SK-N-SH (cell line): Measurements from ENCODE around the gene NCOR2. TPM values are rescaled to one million over a fixed set of nuclear protein-coding genes. Genes with fewer than 3 reads are reported as not detected.

Experiments used
- CTCF ChIA-PET: fragments of 300-600, 350-600 bp; formaldehyde crosslinking; extraction: SDS; loops from one replicate; lab custom pipeline; 2021; lab: Yijun Ruan, JAX
- POLR2A ChIA-PET: fragments of 350-600 bp; sonication (Branson Sonifier 250); formaldehyde crosslinking; extraction: SDS; loops from one replicate; lab custom pipeline; 2020; ENCODE audit warnings: antibody characterized with exemption, inconsistent platforms; lab: Yijun Ruan, JAX
- DNase-seq: peaks from one replicate; pipeline ENCODE4 v3.0.0; 2012
- H2AFZ ChIP-seq: fragments of 200-600 bp; sonication (generic); 2 replicates; pipeline ENCODE4 v1.8.1; 2016; ENCODE audit warnings: antibody characterized with exemption, mild to moderate bottlenecking, low read depth
- H3F3A ChIP-seq: fragments of 200-600 bp; sonication (generic); replicated peaks from 2 replicates; pipeline ENCODE3; 2016; ENCODE audit warnings: antibody characterized with exemption, mild to moderate bottlenecking; ENCODE audit not compliant: insufficient read depth
- H3K27ac ChIP-seq, 2 experiments: fragments of 200-500 bp in 1 of 2; fragments of 200-600 bp in 1 of 2; sonication (Bioruptor generic) in 1 of 2; sonication (generic), shearing (Covaris generic) in 1 of 2; 2 replicates each; pipeline versions ENCODE4 v1.5.1 to v1.6.1; 2014 to 2016; ENCODE audit warnings: low read depth in 2 of 2, inconsistent platforms in 1 of 2, low read length in 1 of 2, mild to moderate bottlenecking in 1 of 2, mixed read lengths in 1 of 2
- H3K27me3 ChIP-seq: fragments of 200-600 bp; sonication (generic), shearing (Covaris generic); 2 replicates; pipeline ENCODE4 v1.6.1; 2016; ENCODE audit warnings: mixed run types; ENCODE audit not compliant: insufficient read depth
- H3K36me3 ChIP-seq, 2 experiments: fragments of 200-500 bp in 1 of 2; fragments of 200-600 bp in 1 of 2; sonication (Bioruptor generic) in 1 of 2; sonication (generic) in 1 of 2; replicated peaks in 1 of 2; 2 replicates each; pipeline versions ENCODE3 to v1.5.1; 2014 to 2016; ENCODE audit warnings: low read length in 1 of 2, mild to moderate bottlenecking in 1 of 2; ENCODE audit not compliant: insufficient read depth in 2 of 2, control insufficient read depth in 1 of 2
- H3K4me1 ChIP-seq, 2 experiments: fragments of 200-500 bp in 1 of 2; fragments of 200-600 bp in 1 of 2; sonication (Bioruptor generic) in 1 of 2; sonication (generic), shearing (Covaris generic) in 1 of 2; 2 replicates each; pipeline versions ENCODE4 v1.5.1 to v1.6.1; 2014 to 2016; ENCODE audit warnings: low read depth in 1 of 2, low read length in 1 of 2, mixed run types in 1 of 2; ENCODE audit not compliant: insufficient read depth in 2 of 2, control insufficient read depth in 1 of 2
- H3K4me2 ChIP-seq: fragments of 200-600 bp; sonication (generic), shearing (Covaris generic); 2 replicates; pipeline ENCODE4 v1.6.1; 2017; ENCODE audit warnings: mixed run types
- H3K4me3 ChIP-seq, 2 experiments: fragments of 200-500 bp in 1 of 2; fragments of 200-600 bp in 1 of 2; sonication (Bioruptor generic) in 1 of 2; sonication (generic), shearing (Covaris generic) in 1 of 2; 2 replicates each; pipeline versions ENCODE4 v1.5.1 to v1.8.1; 2014 to 2016; ENCODE audit warnings: low read depth in 2 of 2, inconsistent platforms in 1 of 2, low read length in 1 of 2, mild to moderate bottlenecking in 1 of 2, mixed read lengths in 1 of 2, moderate library complexity in 1 of 2
- H3K79me2 ChIP-seq: fragments of 200-600 bp; sonication (generic); 2 replicates; pipeline ENCODE4 v1.8.1; 2017; ENCODE audit warnings: mild to moderate bottlenecking; ENCODE audit not compliant: insufficient read depth
- H3K9ac ChIP-seq: fragments of 200-600 bp; sonication (generic); 2 replicates; pipeline ENCODE4 v1.6.1; 2017; ENCODE audit warnings: mixed run types
- H3K9me2 ChIP-seq: fragments of 200-600 bp; sonication (generic); 2 replicates; pipeline ENCODE4 v1.6.1; 2017; ENCODE audit warnings: mixed run types
- H3K9me3 ChIP-seq: fragments of 200-600 bp; sonication (generic); 2 replicates; pipeline ENCODE4 v1.6.1; 2017; ENCODE audit warnings: mixed run types, mild to moderate bottlenecking, moderate library complexity
- H4K20me1 ChIP-seq: fragments of 200-600 bp; sonication (generic); 2 replicates; pipeline ENCODE4 v1.6.1; 2017; ENCODE audit warnings: mild to moderate bottlenecking, mixed run types; ENCODE audit not compliant: insufficient read depth
- ELF1 ChIP-seq: IDR thresholded peaks from 2 replicates; pipeline ENCODE4 v1.4.0; 2012
- FOXJ3 ChIP-seq: sonication (generic); formaldehyde crosslinking; IDR thresholded peaks from 2 replicates; pipeline ENCODE4 v1.5.1; 2020; ENCODE audit warnings: mild to moderate bottlenecking, missing genetic modification reagents
- FOXM1 ChIP-seq: IDR thresholded peaks from 2 replicates; pipeline ENCODE4 v1.4.0; 2012; ENCODE audit warnings: low read depth, mild to moderate bottlenecking
- GABPA ChIP-seq: IDR thresholded peaks from 2 replicates; pipeline ENCODE4 v1.4.0; 2012; ENCODE audit warnings: low read depth, mild to moderate bottlenecking
- JUND ChIP-seq: IDR thresholded peaks from 2 replicates; pipeline ENCODE4 v1.4.0; 2012
- MXI1 ChIP-seq: IDR thresholded peaks from 2 replicates; pipeline ENCODE4 v1.6.1; 2012; ENCODE audit warnings: mild to moderate bottlenecking, low read depth, low read length, improper control_type of control experiment
- NFIC ChIP-seq: IDR thresholded peaks from 2 replicates; pipeline ENCODE4 v1.4.0; 2012; ENCODE audit warnings: borderline replicate concordance
- POLR2AphosphoS5 ChIP-seq: IDR thresholded peaks from 2 replicates; pipeline ENCODE4 v1.6.1; 2012; ENCODE audit warnings: low read depth, low read length
- RAD21 ChIP-seq: IDR thresholded peaks from 2 replicates; pipeline ENCODE4 v1.6.1; 2012; ENCODE audit warnings: mild to moderate bottlenecking, low read length
- RFX5 ChIP-seq: IDR thresholded peaks from 2 replicates; pipeline ENCODE4 v1.6.1; 2012; ENCODE audit warnings: mild to moderate bottlenecking, improper control_type of control experiment, low read length
- RXRA ChIP-seq: IDR thresholded peaks from 2 replicates; pipeline ENCODE4 v1.4.0; 2012; ENCODE audit warnings: low read depth, mild to moderate bottlenecking, borderline replicate concordance
- SIN3A ChIP-seq: IDR thresholded peaks from 2 replicates; pipeline ENCODE4 v1.6.1; 2012; ENCODE audit warnings: low read depth, mild to moderate bottlenecking, low read length, moderate library complexity, borderline replicate concordance
- TAF1 ChIP-seq: IDR thresholded peaks from 2 replicates; pipeline ENCODE4 v1.6.1; 2012; ENCODE audit warnings: low read depth, mild to moderate bottlenecking, low read length, moderate library complexity, borderline replicate concordance
- TEAD4 ChIP-seq: IDR thresholded peaks from 2 replicates; pipeline ENCODE4 v1.4.0; 2012; ENCODE audit warnings: mild to moderate bottlenecking, borderline replicate concordance; ENCODE audit not compliant: insufficient read depth
- YY1 ChIP-seq: IDR thresholded peaks from 2 replicates; pipeline ENCODE4 v1.4.0; 2012; ENCODE audit warnings: low read depth, mild to moderate bottlenecking
- WGBS: methylation state at CpG from one replicate; pipeline ENCODE4 v1.1.6; 2017; ENCODE audit warnings: low lambda C conversion rate; 5-methylcytosine and 5-hydroxymethylcytosine counted together
- polyA plus RNA-seq, 3 experiments: library from polyadenylated mRNA; depleted of rRNA; stranded (reverse); fragments of >200 nt; gene quantifications; 2 replicates each; pipeline ENCODE4 v1.2.3, GENCODE V29; 2012
- TF ChIP-seq, protein P1 (sequence below): IDR thresholded peaks from 2 replicates; pipeline ENCODE4 v1.4.0; 2012; ENCODE audit warnings: low read depth, borderline replicate concordance
- TF ChIP-seq, protein P2 (sequence below): IDR thresholded peaks from 2 replicates; pipeline ENCODE4 v1.4.0; 2012; ENCODE audit warnings: low read depth, borderline replicate concordance
- TF ChIP-seq, protein P3 (sequence below): fragments of 150-350 bp; IDR thresholded peaks from 2 replicates; pipeline ENCODE4 v1.6.1; 2016; ENCODE audit warnings: mild to moderate bottlenecking, low read depth, low read length

NCOR2 gene
- polyA plus RNA-seq, 1 of the 3 experiments (the other 2 are of a cell fraction): 19.0 TPM

GRCh38 chr12:124520907-124521306, 46.5 kb downstream of the NCOR2 start:
- Histone ChIP-seq H3K36me3 (no peaks in the 10 kb centered on the region), H4K20me1 (peaks cover 74% of the 10 kb centered on the region), H3K27me3 (no peaks in the 10 kb centered on the region), H3K9me2 (no peaks in the 10 kb centered on the region), H2AFZ (no peak overlapping the region), H3F3A (peaks cover 38% of the 10 kb centered on the region), H3K9ac (no peak overlapping the region; the same call in 1 of the 2 replicates), H3K4me2 (no peak overlapping the region), H3K79me2 (peaks cover 82% of the 10 kb centered on the region), H3K4me1 (peaks cover 28 to 76% of the 10 kb centered on the region in 2 experiments), H3K27ac (peak overlapping the region; percentile 90 to 99; a peak in 3 of 4 replicates), H3K4me3 (no peak overlapping the region), H3K9me3 (no peaks in the 10 kb centered on the region)
- DNase-seq: no peak
- ChIA-PET CTCF (interaction anchor here (0.7 kb wide), 1 partner anchor 34 kb away, joined by 3 read pairs; no protein-coding TSS in a partner anchor), POLR2A (interaction anchor here (1.6 kb wide), 1 partner anchor 17 kb away, joined by 6 read pairs; no protein-coding TSS in a partner anchor)
- WGBS: 82% methylated on average over 5 of the region's 10 CpGs
- TF ChIP-seq FOXJ3 (0 out of 2 replicates have a peak, but pooled peaks have one; percentile 10), RAD21 (no peak)

DNA sequence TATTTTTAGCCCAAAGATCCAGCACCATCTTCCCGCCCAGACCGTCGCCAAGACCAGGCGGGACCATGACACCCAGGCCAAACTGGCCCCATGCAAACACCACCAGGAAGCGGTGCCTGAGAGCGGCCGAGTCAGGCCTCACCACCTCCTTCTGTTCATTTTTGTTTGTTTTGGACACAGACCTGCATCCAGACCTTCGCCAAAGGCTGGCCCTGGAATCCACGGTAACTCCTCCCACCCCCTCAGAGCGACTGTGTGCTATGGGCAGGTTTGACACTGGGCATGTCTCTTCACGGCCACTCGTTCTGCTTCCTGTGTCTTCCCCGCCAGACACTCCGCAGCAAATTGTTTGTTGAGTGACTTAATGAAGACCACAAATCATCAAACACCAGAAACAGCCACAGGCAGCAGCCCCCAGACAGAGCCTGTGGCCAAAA, 47.1 kb downstream of the NCOR2 start:
- Histone ChIP-seq H3K9ac (no peak overlapping the region; the same call in 1 of the 2 replicates), H3K4me1 (peaks cover 33 to 76% of the 10 kb centered on the region in 2 experiments), H3K36me3 (no peaks in the 10 kb centered on the region), H4K20me1 (peaks cover 68% of the 10 kb centered on the region), H3K27ac (peak overlapping the region; percentile 90 to 99; a peak in 3 of 4 replicates), H3F3A (peaks cover 44% of the 10 kb centered on the region), H2AFZ (no peak overlapping the region), H3K9me2 (no peaks in the 10 kb centered on the region), H3K9me3 (no peaks in the 10 kb centered on the region), H3K79me2 (peaks cover 83% of the 10 kb centered on the region), H3K4me3 (no peak overlapping the region), H3K27me3 (no peaks in the 10 kb centered on the region), H3K4me2 (0 out of 2 replicates have a peak overlapping the region, but pooled peaks have one; percentile 92)
- no peak for TF ChIP-seq RAD21
- no peak for TF ChIP-seq NFIC
- TF ChIP-seq, protein P1, sequence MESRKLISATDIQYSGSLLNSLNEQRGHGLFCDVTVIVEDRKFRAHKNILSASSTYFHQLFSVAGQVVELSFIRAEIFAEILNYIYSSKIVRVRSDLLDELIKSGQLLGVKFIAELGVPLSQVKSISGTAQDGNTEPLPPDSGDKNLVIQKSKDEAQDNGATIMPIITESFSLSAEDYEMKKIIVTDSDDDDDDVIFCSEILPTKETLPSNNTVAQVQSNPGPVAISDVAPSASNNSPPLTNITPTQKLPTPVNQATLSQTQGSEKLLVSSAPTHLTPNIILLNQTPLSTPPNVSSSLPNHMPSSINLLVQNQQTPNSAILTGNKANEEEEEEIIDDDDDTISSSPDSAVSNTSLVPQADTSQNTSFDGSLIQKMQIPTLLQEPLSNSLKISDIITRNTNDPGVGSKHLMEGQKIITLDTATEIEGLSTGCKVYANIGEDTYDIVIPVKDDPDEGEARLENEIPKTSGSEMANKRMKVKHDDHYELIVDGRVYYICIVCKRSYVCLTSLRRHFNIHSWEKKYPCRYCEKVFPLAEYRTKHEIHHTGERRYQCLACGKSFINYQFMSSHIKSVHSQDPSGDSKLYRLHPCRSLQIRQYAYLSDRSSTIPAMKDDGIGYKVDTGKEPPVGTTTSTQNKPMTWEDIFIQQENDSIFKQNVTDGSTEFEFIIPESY: no peak
- no peak for TF ChIP-seq ELF1
- no peak for TF ChIP-seq GABPA
- no peak for TF ChIP-seq SIN3A
- TF ChIP-seq YY1: no peak
- TF ChIP-seq RXRA: no peak
- no peak for TF ChIP-seq JUND
- TF ChIP-seq, protein P2, sequence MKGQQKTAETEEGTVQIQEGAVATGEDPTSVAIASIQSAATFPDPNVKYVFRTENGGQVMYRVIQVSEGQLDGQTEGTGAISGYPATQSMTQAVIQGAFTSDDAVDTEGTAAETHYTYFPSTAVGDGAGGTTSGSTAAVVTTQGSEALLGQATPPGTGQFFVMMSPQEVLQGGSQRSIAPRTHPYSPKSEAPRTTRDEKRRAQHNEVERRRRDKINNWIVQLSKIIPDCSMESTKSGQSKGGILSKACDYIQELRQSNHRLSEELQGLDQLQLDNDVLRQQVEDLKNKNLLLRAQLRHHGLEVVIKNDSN: no peak
- TF ChIP-seq RFX5: no peak
- TF ChIP-seq TAF1: no peak
- no peak for TF ChIP-seq TEAD4
- no peak for TF ChIP-seq MXI1
- no peak for TF ChIP-seq POLR2AphosphoS5
- no peak for TF ChIP-seq FOXM1
- TF ChIP-seq, protein P3, sequence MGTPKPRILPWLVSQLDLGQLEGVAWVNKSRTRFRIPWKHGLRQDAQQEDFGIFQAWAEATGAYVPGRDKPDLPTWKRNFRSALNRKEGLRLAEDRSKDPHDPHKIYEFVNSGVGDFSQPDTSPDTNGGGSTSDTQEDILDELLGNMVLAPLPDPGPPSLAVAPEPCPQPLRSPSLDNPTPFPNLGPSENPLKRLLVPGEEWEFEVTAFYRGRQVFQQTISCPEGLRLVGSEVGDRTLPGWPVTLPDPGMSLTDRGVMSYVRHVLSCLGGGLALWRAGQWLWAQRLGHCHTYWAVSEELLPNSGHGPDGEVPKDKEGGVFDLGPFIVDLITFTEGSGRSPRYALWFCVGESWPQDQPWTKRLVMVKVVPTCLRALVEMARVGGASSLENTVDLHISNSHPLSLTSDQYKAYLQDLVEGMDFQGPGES: no peak
- ChIA-PET CTCF (interaction anchor here (0.7 kb wide), 1 partner anchor 33 kb away, joined by 3 read pairs; no protein-coding TSS in a partner anchor), POLR2A (interaction anchor here (1.6 kb wide), 1 partner anchor 18 kb away, joined by 6 read pairs; no protein-coding TSS in a partner anchor)
- DNase-seq: no peak
- 74% methylated on average over 14 of the region's 14 CpGs for WGBS
